HL-60 (cell line): ENCODE data around the gene MAP3K14.

Source experiments
- POLR2AphosphoS5 ChIP-seq: IDR thresholded peaks from 2 replicates; pipeline ENCODE4 v1.6.1; 2012; ENCODE audit warnings: low read depth
- TF ChIP-seq, protein P1 (sequence below): IDR thresholded peaks from one replicate; pipeline ENCODE4 v1.5.1; 2011; ENCODE audit warnings: low read length, control low read depth, inconsistent platforms; ENCODE audit not compliant: insufficient read depth
- TF ChIP-seq, protein P2 (sequence below): IDR thresholded peaks from 2 replicates; pipeline ENCODE4 v1.6.1; 2012; ENCODE audit warnings: low read depth; ENCODE audit not compliant: insufficient replicate concordance

DNA sequence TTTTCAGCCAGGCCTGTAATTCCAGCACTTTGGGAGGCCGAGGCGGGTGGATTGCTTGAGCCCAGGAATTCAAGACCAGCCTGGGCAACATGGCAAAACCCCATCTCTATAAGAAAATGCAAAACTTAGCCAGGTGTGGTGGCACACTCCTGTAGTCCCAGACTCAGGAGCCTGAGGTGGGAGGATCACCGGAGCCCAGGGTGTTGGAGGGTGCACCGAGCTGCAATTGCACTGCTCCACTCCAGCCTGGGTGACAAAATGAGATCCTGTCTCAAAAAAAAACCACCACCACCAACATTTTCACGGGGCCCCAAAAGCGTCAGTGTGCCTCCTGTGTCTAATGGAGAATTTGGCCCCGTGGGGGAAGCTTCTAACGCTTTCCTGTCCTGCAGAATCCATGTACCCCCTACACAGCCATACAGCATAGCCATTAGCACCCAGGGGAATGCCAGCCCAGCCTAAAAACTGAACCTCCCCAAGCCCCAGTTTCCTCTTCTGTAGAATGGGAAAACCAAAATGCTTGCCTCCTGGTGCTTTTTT is 22.2 kb upstream of the MAP3K14 start:
- TF ChIP-seq, protein P1, sequence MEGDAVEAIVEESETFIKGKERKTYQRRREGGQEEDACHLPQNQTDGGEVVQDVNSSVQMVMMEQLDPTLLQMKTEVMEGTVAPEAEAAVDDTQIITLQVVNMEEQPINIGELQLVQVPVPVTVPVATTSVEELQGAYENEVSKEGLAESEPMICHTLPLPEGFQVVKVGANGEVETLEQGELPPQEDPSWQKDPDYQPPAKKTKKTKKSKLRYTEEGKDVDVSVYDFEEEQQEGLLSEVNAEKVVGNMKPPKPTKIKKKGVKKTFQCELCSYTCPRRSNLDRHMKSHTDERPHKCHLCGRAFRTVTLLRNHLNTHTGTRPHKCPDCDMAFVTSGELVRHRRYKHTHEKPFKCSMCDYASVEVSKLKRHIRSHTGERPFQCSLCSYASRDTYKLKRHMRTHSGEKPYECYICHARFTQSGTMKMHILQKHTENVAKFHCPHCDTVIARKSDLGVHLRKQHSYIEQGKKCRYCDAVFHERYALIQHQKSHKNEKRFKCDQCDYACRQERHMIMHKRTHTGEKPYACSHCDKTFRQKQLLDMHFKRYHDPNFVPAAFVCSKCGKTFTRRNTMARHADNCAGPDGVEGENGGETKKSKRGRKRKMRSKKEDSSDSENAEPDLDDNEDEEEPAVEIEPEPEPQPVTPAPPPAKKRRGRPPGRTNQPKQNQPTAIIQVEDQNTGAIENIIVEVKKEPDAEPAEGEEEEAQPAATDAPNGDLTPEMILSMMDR, result no peak
- no peak for TF ChIP-seq POLR2AphosphoS5
- TF ChIP-seq, protein P2, sequence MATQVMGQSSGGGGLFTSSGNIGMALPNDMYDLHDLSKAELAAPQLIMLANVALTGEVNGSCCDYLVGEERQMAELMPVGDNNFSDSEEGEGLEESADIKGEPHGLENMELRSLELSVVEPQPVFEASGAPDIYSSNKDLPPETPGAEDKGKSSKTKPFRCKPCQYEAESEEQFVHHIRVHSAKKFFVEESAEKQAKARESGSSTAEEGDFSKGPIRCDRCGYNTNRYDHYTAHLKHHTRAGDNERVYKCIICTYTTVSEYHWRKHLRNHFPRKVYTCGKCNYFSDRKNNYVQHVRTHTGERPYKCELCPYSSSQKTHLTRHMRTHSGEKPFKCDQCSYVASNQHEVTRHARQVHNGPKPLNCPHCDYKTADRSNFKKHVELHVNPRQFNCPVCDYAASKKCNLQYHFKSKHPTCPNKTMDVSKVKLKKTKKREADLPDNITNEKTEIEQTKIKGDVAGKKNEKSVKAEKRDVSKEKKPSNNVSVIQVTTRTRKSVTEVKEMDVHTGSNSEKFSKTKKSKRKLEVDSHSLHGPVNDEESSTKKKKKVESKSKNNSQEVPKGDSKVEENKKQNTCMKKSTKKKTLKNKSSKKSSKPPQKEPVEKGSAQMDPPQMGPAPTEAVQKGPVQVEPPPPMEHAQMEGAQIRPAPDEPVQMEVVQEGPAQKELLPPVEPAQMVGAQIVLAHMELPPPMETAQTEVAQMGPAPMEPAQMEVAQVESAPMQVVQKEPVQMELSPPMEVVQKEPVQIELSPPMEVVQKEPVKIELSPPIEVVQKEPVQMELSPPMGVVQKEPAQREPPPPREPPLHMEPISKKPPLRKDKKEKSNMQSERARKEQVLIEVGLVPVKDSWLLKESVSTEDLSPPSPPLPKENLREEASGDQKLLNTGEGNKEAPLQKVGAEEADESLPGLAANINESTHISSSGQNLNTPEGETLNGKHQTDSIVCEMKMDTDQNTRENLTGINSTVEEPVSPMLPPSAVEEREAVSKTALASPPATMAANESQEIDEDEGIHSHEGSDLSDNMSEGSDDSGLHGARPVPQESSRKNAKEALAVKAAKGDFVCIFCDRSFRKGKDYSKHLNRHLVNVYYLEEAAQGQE, result no peak
